ENCODE results near the gene DPP10.
"Not testable (repeated sequence)": the region's sequence is repeated elsewhere in the genome, so short reads cannot be mapped to it uniquely, and the experiment has no call there.

Gene DPP10

GRCh38 chr2:115389024-115389423, 946.6 kb downstream of the DPP10 start:
- no peak overlapping the region for H3K4me3 Mint-ChIP-seq
- no peaks in the 10 kb centered on the region for H3K4me1 Mint-ChIP-seq (ENCODE audit: low read depth)
- peaks cover 19% of the 10 kb centered on the region for H3K9me3 Mint-ChIP-seq
- DNase-seq (ENCODE audit: low spot score) = no peak
- no peak overlapping the region for H3K27ac Mint-ChIP-seq
- H3K36me3 Mint-ChIP-seq (ENCODE audit: low read depth) = no peaks in the 10 kb centered on the region
- no peaks in the 10 kb centered on the region for H3K27me3 Mint-ChIP-seq (ENCODE audit: low read depth)

GRCh38 chr2:115389898-115390565, 947.6 kb downstream of the DPP10 start:
- H3K27me3 Mint-ChIP-seq (ENCODE audit: low read depth) = no peaks in the 10 kb centered on the region
- H3K4me1 Mint-ChIP-seq (ENCODE audit: low read depth) = no peaks in the 10 kb centered on the region
- no peak overlapping the region for H3K27ac Mint-ChIP-seq
- H3K36me3 Mint-ChIP-seq (ENCODE audit: low read depth) = no peaks in the 10 kb centered on the region
- H3K9me3 Mint-ChIP-seq = peaks cover 10% of the 10 kb centered on the region
- no peak for DNase-seq (ENCODE audit: low spot score)
- H3K4me3 Mint-ChIP-seq = no peak overlapping the region

GRCh38 chr2:115396579-115396978, 954.1 kb downstream of the DPP10 start:
- Mint-ChIP-seq H3K4me3 (no peak overlapping the region), H3K9me3 (peaks cover 17% of the 10 kb centered on the region), H3K27me3 (ENCODE audit: low read depth) (no peaks in the 10 kb centered on the region), H3K4me1 (ENCODE audit: low read depth) (no peaks in the 10 kb centered on the region), H3K36me3 (ENCODE audit: low read depth) (no peaks in the 10 kb centered on the region), H3K27ac (no peak overlapping the region)
- DNase-seq (ENCODE audit: low spot score) = no peak

GRCh38 chr2:115400940-115401339, 958.5 kb downstream of the DPP10 start:
- peaks cover 38% of the 10 kb centered on the region for H3K9me3 Mint-ChIP-seq
- H3K4me1 Mint-ChIP-seq (ENCODE audit: low read depth) = no peaks in the 10 kb centered on the region
- no peak overlapping the region for H3K4me3 Mint-ChIP-seq
- DNase-seq (ENCODE audit: low spot score) = no peak
- no peaks in the 10 kb centered on the region for H3K36me3 Mint-ChIP-seq (ENCODE audit: low read depth)
- no peaks in the 10 kb centered on the region for H3K27me3 Mint-ChIP-seq (ENCODE audit: low read depth)
- H3K27ac Mint-ChIP-seq = no peak overlapping the region

- no peaks in the 10 kb centered on the region for H3K36me3 Mint-ChIP-seq (ENCODE audit: low read depth)
- H3K27me3 Mint-ChIP-seq (ENCODE audit: low read depth) = no peaks in the 10 kb centered on the region
- H3K27ac Mint-ChIP-seq = no peak overlapping the region
- no peaks in the 10 kb centered on the region for H3K4me1 Mint-ChIP-seq (ENCODE audit: low read depth)
- no peak overlapping the region for H3K4me3 Mint-ChIP-seq
- peaks cover 45% of the 10 kb centered on the region for H3K9me3 Mint-ChIP-seq
- no peak for DNase-seq (ENCODE audit: low spot score)
These were observed 970.1 kb downstream of the DPP10 start for GRCh38 chr2:115412501-115412900.

- H3K9me3 Mint-ChIP-seq = peaks cover 43% of the 10 kb centered on the region
- H3K36me3 Mint-ChIP-seq (ENCODE audit: low read depth) = no peaks in the 10 kb centered on the region
- H3K4me1 Mint-ChIP-seq (ENCODE audit: low read depth) = no peaks in the 10 kb centered on the region
- H3K4me3 Mint-ChIP-seq = no peak overlapping the region
- H3K27me3 Mint-ChIP-seq (ENCODE audit: low read depth) = no peaks in the 10 kb centered on the region
- no peak overlapping the region for H3K27ac Mint-ChIP-seq
- no peak for DNase-seq (ENCODE audit: low spot score)
These were observed 971.4 kb downstream of the DPP10 start for GRCh38 chr2:115413791-115414190.

GRCh38 chr2:115414466-115414865, 972.0 kb downstream of the DPP10 start:
- no peak overlapping the region for H3K4me3 Mint-ChIP-seq
- no peaks in the 10 kb centered on the region for H3K36me3 Mint-ChIP-seq (ENCODE audit: low read depth)
- no peaks in the 10 kb centered on the region for H3K4me1 Mint-ChIP-seq (ENCODE audit: low read depth)
- no peaks in the 10 kb centered on the region for H3K27me3 Mint-ChIP-seq (ENCODE audit: low read depth)
- no peak overlapping the region for H3K27ac Mint-ChIP-seq
- peaks cover 42% of the 10 kb centered on the region for H3K9me3 Mint-ChIP-seq
- DNase-seq (ENCODE audit: low spot score) = no peak

- H3K4me3 Mint-ChIP-seq = no peak overlapping the region
- H3K36me3 Mint-ChIP-seq (ENCODE audit: low read depth) = no peaks in the 10 kb centered on the region
- no peak overlapping the region for H3K27ac Mint-ChIP-seq
- H3K9me3 Mint-ChIP-seq = peaks cover 29% of the 10 kb centered on the region
- no peaks in the 10 kb centered on the region for H3K4me1 Mint-ChIP-seq (ENCODE audit: low read depth)
- no peak for DNase-seq (ENCODE audit: low spot score)
- H3K27me3 Mint-ChIP-seq (ENCODE audit: low read depth) = no peaks in the 10 kb centered on the region
These were observed 979.7 kb downstream of the DPP10 start for GRCh38 chr2:115422004-115422634.

GRCh38 chr2:115427436-115427835, 985.0 kb downstream of the DPP10 start:
- Mint-ChIP-seq H3K36me3 (ENCODE audit: low read depth) (no peaks in the 10 kb centered on the region), H3K9me3 (peaks cover 50% of the 10 kb centered on the region), H3K4me3 (no peak overlapping the region), H3K27me3 (ENCODE audit: low read depth) (no peaks in the 10 kb centered on the region), H3K4me1 (ENCODE audit: low read depth) (no peaks in the 10 kb centered on the region), H3K27ac (no peak overlapping the region)
- no peak for DNase-seq (ENCODE audit: low spot score)

- not testable (repeated sequence) for H3K36me3 Mint-ChIP-seq (ENCODE audit: low read depth); H3K27ac Mint-ChIP-seq; H3K4me1 Mint-ChIP-seq (ENCODE audit: low read depth); DNase-seq (ENCODE audit: low spot score); H3K4me3 Mint-ChIP-seq; H3K27me3 Mint-ChIP-seq (ENCODE audit: low read depth)
- peaks cover 35% of the 10 kb centered on the region for H3K9me3 Mint-ChIP-seq
These were observed 998.3 kb downstream of the DPP10 start for GRCh38 chr2:115440746-115441145.

- Mint-ChIP-seq H3K4me3 (no peak overlapping the region), H3K27me3 (ENCODE audit: low read depth) (no peaks in the 10 kb centered on the region), H3K27ac (no peak overlapping the region), H3K4me1 (ENCODE audit: low read depth) (no peaks in the 10 kb centered on the region), H3K9me3 (peaks cover 41% of the 10 kb centered on the region), H3K36me3 (ENCODE audit: low read depth) (no peaks in the 10 kb centered on the region)
- no peak for DNase-seq (ENCODE audit: low spot score)
These were observed 1001.2 kb downstream of the DPP10 start for GRCh38 chr2:115443539-115444185.

- Mint-ChIP-seq H3K27ac (no peak overlapping the region), H3K27me3 (ENCODE audit: low read depth) (no peaks in the 10 kb centered on the region), H3K4me3 (no peak overlapping the region), H3K9me3 (peaks cover 10% of the 10 kb centered on the region), H3K4me1 (ENCODE audit: low read depth) (no peaks in the 10 kb centered on the region), H3K36me3 (ENCODE audit: low read depth) (no peaks in the 10 kb centered on the region)
- DNase-seq (ENCODE audit: low spot score) = no peak
These were observed 1017.6 kb downstream of the DPP10 start for GRCh38 chr2:115460008-115460407.

- H3K27me3 Mint-ChIP-seq (ENCODE audit: low read depth) = no peaks in the 10 kb centered on the region
- no peak overlapping the region for H3K27ac Mint-ChIP-seq
- no peak for DNase-seq (ENCODE audit: low spot score)
- no peaks in the 10 kb centered on the region for H3K4me1 Mint-ChIP-seq (ENCODE audit: low read depth)
- H3K36me3 Mint-ChIP-seq (ENCODE audit: low read depth) = no peaks in the 10 kb centered on the region
- H3K9me3 Mint-ChIP-seq = peaks cover 42% of the 10 kb centered on the region
- H3K4me3 Mint-ChIP-seq = no peak overlapping the region
These were observed 1038.3 kb downstream of the DPP10 start for GRCh38 chr2:115480741-115481140.

GRCh38 chr2:115481842-115482241, 1039.4 kb downstream of the DPP10 start:
- Mint-ChIP-seq H3K36me3 (ENCODE audit: low read depth) (no peaks in the 10 kb centered on the region), H3K27me3 (ENCODE audit: low read depth) (no peaks in the 10 kb centered on the region), H3K4me1 (ENCODE audit: low read depth) (no peaks in the 10 kb centered on the region), H3K9me3 (peaks cover 38% of the 10 kb centered on the region), H3K4me3 (no peak overlapping the region), H3K27ac (no peak overlapping the region)
- DNase-seq (ENCODE audit: low spot score) = no peak

All from T-helper 2 cell treated with Interferon-gamma antibody and Interleukin-4, amounts not matched to agents 5 μg/mL and 100 μg/mL, for 36 hours (primary cell).